SU-DHL-6 (cell line): Measurements from ENCODE around the gene NKX6-1.

Experiments
- H2AFZ ChIP-seq: fragments of 200-600 bp; sonication (generic); 2 replicates; pipeline ENCODE4 v1.6.1; 2014; ENCODE audit warnings: low read depth, mild to moderate bottlenecking, moderate library complexity, mixed read lengths, antibody characterized with exemption, low read length; ENCODE audit not compliant: severe bottlenecking
- H3F3A ChIP-seq: fragments of 200-600 bp; shearing (Covaris generic); 2 replicates; pipeline ENCODE4 v1.6.0; 2016; ENCODE audit warnings: antibody characterized with exemption, mild to moderate bottlenecking; ENCODE audit not compliant: insufficient read depth
- H3K27ac ChIP-seq: fragments of 200-600 bp; sonication (generic); 2 replicates; pipeline ENCODE4 v1.5.1; 2016; ENCODE audit warnings: low read depth, mild to moderate bottlenecking, low read length, moderate library complexity, mixed read lengths
- H3K27me3 ChIP-seq: fragments of 200-600 bp; sonication (generic), shearing (Covaris generic); 2 replicates; pipeline ENCODE4 v1.6.0; 2014; ENCODE audit warnings: mild to moderate bottlenecking, low read length
- H3K36me3 ChIP-seq: fragments of 200-600 bp; sonication (generic); 2 replicates; pipeline ENCODE4 v1.6.1; 2014; ENCODE audit warnings: mild to moderate bottlenecking, low read length, mixed read lengths
- H3K4me2 ChIP-seq: fragments of 300-600, 200-600 bp; shearing (Covaris generic), sonication (generic); 2 replicates; pipeline ENCODE4 v1.6.0; 2014; ENCODE audit warnings: low read length, low read depth, mild to moderate bottlenecking; ENCODE audit not compliant: poor library complexity, severe bottlenecking
- H3K4me3 ChIP-seq: fragments of 200-600 bp; sonication (generic); 2 replicates; pipeline ENCODE4 v1.5.1; 2014; ENCODE audit warnings: antibody characterized with exemption, low read length, mild to moderate bottlenecking, mixed read lengths; ENCODE audit not compliant: insufficient read depth, poor library complexity, severe bottlenecking
- H3K79me2 ChIP-seq: fragments of 200-600 bp; sonication (generic); 2 replicates; pipeline ENCODE4 v1.6.1; 2014; ENCODE audit warnings: mild to moderate bottlenecking, low read length, moderate library complexity; ENCODE audit not compliant: insufficient read depth
- H3K9ac ChIP-seq: fragments of 200-600 bp; sonication (generic); 2 replicates; pipeline ENCODE4 v1.7.0; 2014; ENCODE audit warnings: mild to moderate bottlenecking, low read length
- H3K9me2 ChIP-seq: fragments of 200-600 bp; sonication (generic); replicated peaks from 2 replicates; pipeline ENCODE4 v1.6.1; 2014; ENCODE audit warnings: low read length; ENCODE audit not compliant: insufficient read depth
- H3K9me3 ChIP-seq: fragments of 200-600 bp; sonication (generic); 2 replicates; pipeline ENCODE4 v1.6.1; 2014; ENCODE audit warnings: low read length, mixed read lengths; ENCODE audit not compliant: insufficient read depth
- H4K20me1 ChIP-seq: fragments of 200-600 bp; sonication (generic); 2 replicates; pipeline ENCODE4 v1.6.1; 2014; ENCODE audit warnings: low read depth, mild to moderate bottlenecking, antibody characterized with exemption, low read length, moderate library complexity, mixed read lengths
- EZH2phosphoT487 ChIP-seq: fragments of 200-600 bp; sonication (generic), shearing (Covaris generic); conservative IDR thresholded peaks from 2 replicates; pipeline ENCODE4 v1.6.1; 2018; ENCODE audit warnings: mild to moderate bottlenecking, antibody characterized with exemption, low read length, moderate library complexity, mixed read lengths
- TF ChIP-seq, protein P1 (sequence below): fragments of 200-600 bp; sonication (generic); IDR thresholded peaks from one replicate; pipeline ENCODE4 v1.5.1; 2017; ENCODE audit warnings: antibody characterized with exemption, mild to moderate bottlenecking, low read length, moderate library complexity; ENCODE audit not compliant: insufficient read depth, poor library complexity, severe bottlenecking

NKX6-1 gene

DNA sequence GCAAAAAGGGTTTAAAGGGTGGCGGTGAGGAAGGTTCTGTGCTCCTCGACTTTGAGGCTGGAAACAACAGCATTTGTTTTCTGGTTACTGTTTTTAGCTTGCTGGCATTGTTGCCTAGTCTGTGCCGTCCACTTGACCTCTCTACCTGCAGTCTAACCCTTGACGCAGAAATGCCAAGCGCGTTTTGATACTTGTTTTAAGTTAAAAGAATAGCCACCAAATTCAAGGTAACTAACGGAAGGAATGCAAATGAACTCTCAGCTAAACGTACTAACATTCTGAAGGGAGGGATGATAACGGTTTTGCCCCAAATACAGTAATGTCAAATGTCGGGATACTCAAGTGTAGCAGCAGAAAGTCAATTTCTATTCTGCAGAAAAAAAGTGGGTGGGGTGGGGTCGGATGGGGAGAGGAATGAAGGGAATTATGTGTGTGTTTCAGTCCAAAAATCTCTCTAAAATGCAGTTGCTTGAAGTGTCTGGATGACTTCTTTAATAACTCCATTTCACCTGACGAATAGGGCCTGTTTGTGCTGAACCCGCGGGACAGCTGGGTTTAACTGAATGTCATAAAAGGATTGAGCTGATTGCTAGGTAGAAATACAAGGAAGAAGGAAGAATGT lies 3.4 kb upstream of the NKX6-1 start:
- Histone ChIP-seq H4K20me1 (no peaks in the 10 kb centered on the region), H3K4me2 (no peak overlapping the region), H3K79me2 (no peaks in the 10 kb centered on the region), H3K9me2 (no peaks in the 10 kb centered on the region), H2AFZ (no peak overlapping the region), H3K4me3 (no peak overlapping the region), H3F3A (no peaks in the 10 kb centered on the region), H3K36me3 (no peaks in the 10 kb centered on the region), H3K9me3 (no peaks in the 10 kb centered on the region), H3K27ac (no peak overlapping the region), H3K27me3 (no peaks in the 10 kb centered on the region), H3K9ac (no peak overlapping the region)
- no peak for TF ChIP-seq EZH2phosphoT487
- TF ChIP-seq, protein P1, sequence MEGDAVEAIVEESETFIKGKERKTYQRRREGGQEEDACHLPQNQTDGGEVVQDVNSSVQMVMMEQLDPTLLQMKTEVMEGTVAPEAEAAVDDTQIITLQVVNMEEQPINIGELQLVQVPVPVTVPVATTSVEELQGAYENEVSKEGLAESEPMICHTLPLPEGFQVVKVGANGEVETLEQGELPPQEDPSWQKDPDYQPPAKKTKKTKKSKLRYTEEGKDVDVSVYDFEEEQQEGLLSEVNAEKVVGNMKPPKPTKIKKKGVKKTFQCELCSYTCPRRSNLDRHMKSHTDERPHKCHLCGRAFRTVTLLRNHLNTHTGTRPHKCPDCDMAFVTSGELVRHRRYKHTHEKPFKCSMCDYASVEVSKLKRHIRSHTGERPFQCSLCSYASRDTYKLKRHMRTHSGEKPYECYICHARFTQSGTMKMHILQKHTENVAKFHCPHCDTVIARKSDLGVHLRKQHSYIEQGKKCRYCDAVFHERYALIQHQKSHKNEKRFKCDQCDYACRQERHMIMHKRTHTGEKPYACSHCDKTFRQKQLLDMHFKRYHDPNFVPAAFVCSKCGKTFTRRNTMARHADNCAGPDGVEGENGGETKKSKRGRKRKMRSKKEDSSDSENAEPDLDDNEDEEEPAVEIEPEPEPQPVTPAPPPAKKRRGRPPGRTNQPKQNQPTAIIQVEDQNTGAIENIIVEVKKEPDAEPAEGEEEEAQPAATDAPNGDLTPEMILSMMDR: no peak

DNA sequence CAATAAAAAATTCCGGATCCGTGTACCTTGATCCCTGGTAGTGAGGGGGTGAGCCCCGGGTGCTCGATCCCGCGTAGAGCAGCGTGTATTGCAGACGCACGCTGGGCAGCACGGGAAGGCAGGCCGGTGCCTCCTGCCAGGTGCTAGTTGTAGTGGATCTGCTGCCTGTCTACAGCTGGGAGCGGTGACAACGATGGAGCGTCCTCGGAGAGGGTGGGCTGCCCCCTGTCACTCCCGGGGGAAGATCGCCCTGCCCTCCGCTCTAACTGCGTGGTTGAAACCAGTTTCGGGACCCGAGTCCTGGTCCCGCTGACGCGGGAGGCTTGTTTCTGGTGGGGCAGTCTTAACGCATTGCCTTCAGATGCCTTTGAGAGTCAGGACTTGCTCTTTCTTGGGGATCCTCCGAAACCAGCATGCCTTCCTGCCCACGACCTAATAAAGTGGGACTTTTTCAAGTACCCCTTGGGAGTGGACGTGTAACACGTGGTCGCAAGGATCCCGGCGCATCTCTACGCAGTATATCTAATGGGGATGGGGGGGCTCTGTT lies 2.7 kb upstream of the NKX6-1 start:
- TF ChIP-seq EZH2phosphoT487: no peak
- TF ChIP-seq, protein P1: no peak
- Histone ChIP-seq H2AFZ (no peak overlapping the region), H3K27me3 (no peaks in the 10 kb centered on the region), H3K9ac (no peak overlapping the region), H3K36me3 (no peaks in the 10 kb centered on the region), H3F3A (no peaks in the 10 kb centered on the region), H3K9me3 (no peaks in the 10 kb centered on the region), H3K4me3 (no peak overlapping the region), H3K27ac (no peak overlapping the region), H3K4me2 (no peak overlapping the region), H3K9me2 (no peaks in the 10 kb centered on the region), H3K79me2 (no peaks in the 10 kb centered on the region), H4K20me1 (no peaks in the 10 kb centered on the region)

DNA sequence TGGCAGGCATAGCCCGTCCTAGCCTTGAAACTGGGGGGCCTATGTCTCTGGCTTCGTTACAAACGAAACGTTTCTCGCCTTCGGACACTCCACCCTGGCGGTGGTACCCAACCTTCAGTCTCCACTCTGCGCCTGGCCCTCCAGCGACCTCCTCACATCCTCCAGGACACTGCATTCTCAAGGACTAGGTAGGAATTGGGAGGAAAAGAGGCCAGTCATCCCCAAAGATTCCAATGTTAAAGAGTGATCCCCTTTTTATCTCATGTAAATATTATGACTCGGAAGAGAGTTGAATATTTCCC lies 2.1 kb upstream of the NKX6-1 start:
- H3K79me2 ChIP-seq: no peaks in the 10 kb centered on the region

More for the DNA sequence above, 2.1 kb upstream of the NKX6-1 start:
- Histone ChIP-seq H4K20me1 (no peaks in the 10 kb centered on the region), H3K27ac (no peak overlapping the region), H3K27me3 (no peaks in the 10 kb centered on the region), H3F3A (no peaks in the 10 kb centered on the region), H3K4me3 (no peak overlapping the region), H3K9me2 (no peaks in the 10 kb centered on the region), H3K4me2 (no peak overlapping the region), H2AFZ (no peak overlapping the region), H3K9me3 (no peaks in the 10 kb centered on the region), H3K36me3 (no peaks in the 10 kb centered on the region), H3K9ac (no peak overlapping the region)
- TF ChIP-seq, protein P1: no peak
- TF ChIP-seq EZH2phosphoT487: no peak
